CD14-positive monocyte (primary cell): ENCODE results near the gene PSMD12. TPM values are rescaled to one million over a fixed set of nuclear protein-coding genes. Genes with fewer than 3 reads are reported as not detected.

ENCODE experiments used
- DNase-seq, 3 donors: peaks; one replicate each; pipeline ENCODE4 v3.0.0-alpha.2; 2011 to 2022
- H2AFZ ChIP-seq: 2 replicates; pipeline ENCODE4 v1.6.0; 2012; ENCODE audit warnings: mild to moderate bottlenecking, low read depth, low read length, inconsistent platforms; ENCODE audit not compliant: insufficient read depth, poor library complexity, severe bottlenecking
- H3K27ac ChIP-seq, 2 donors: 1 replicate in 1 of 2; 2 replicates in 1 of 2; pipeline ENCODE4 v1.5.1; 2012 to 2013; ENCODE audit warnings: low read length in 2 of 2, control low read depth in 1 of 2, inconsistent platforms in 1 of 2, low read depth in 1 of 2, mild to moderate bottlenecking in 1 of 2
- H3K27me3 ChIP-seq, 2 donors: one replicate each; pipeline versions ENCODE4 v1.6.0 to v1.6.1; 2011 to 2013; ENCODE audit warnings: low read length in 2 of 2; ENCODE audit not compliant: control insufficient read depth in 2 of 2, insufficient read depth in 2 of 2
- H3K36me3 ChIP-seq, 2 donors: replicated peaks in 1 of 2; 1 replicate in 1 of 2; 2 replicates in 1 of 2; pipeline versions ENCODE4 v1.5.1 to v1.6.1; 2012 to 2013; ENCODE audit warnings: low read length in 2 of 2, control low read depth in 1 of 2, inconsistent platforms in 1 of 2, mild to moderate bottlenecking in 1 of 2; ENCODE audit not compliant: insufficient read depth in 2 of 2, control insufficient read depth in 1 of 2
- H3K4me1 ChIP-seq, 2 donors: 1 replicate in 1 of 2; 2 replicates in 1 of 2; pipeline versions ENCODE4 v1.5.1 to v1.6.1; 2012 to 2013; ENCODE audit warnings: low read length in 2 of 2, control low read depth in 1 of 2, inconsistent platforms in 1 of 2, mild to moderate bottlenecking in 1 of 2, moderate library complexity in 1 of 2; ENCODE audit not compliant: insufficient read depth in 2 of 2, control insufficient read depth in 1 of 2
- H3K4me2 ChIP-seq: replicated peaks from 2 replicates; pipeline ENCODE3; 2012; ENCODE audit warnings: low read length, moderate library complexity, mild to moderate bottlenecking; ENCODE audit not compliant: poor library complexity, severe bottlenecking; ENCODE audit errors: extremely low read depth
- H3K4me3 ChIP-seq, 3 experiments: fragments of 200-600 bp in 1 of 3; sonication (generic) in 1 of 3; replicated peaks in 1 of 3; 1 replicate in 2 of 3; 2 replicates in 1 of 3; pipeline ENCODE4 v1.5.1; 2011 to 2013; ENCODE audit warnings: low read length in 3 of 3, mild to moderate bottlenecking in 3 of 3, control low read depth in 2 of 3, low read depth in 2 of 3, inconsistent platforms in 1 of 3, moderate library complexity in 1 of 3
- H3K79me2 ChIP-seq: 2 replicates; pipeline ENCODE4 v1.6.0; 2012; ENCODE audit warnings: mild to moderate bottlenecking, control low read depth, inconsistent platforms, low read length, moderate library complexity; ENCODE audit not compliant: insufficient read depth
- H3K9ac ChIP-seq: 2 replicates; pipeline ENCODE4 v1.6.0; 2017; ENCODE audit warnings: low read length, mild to moderate bottlenecking; ENCODE audit not compliant: insufficient read depth, poor library complexity, severe bottlenecking
- H3K9me3 ChIP-seq, 2 donors: replicated peaks in 1 of 2; 1 replicate in 1 of 2; 2 replicates in 1 of 2; pipeline versions ENCODE4 v1.5.1 to v1.6.1; 2012 to 2013; ENCODE audit warnings: low read length in 2 of 2, control low read depth in 1 of 2; ENCODE audit not compliant: control insufficient read depth in 1 of 2, insufficient read depth in 1 of 2
- H4K20me1 ChIP-seq: 2 replicates; pipeline ENCODE4 v1.6.0; 2012; ENCODE audit warnings: mild to moderate bottlenecking, low read length, control low read depth, moderate library complexity; ENCODE audit not compliant: insufficient read depth
- H3K27ac Mint-ChIP-seq, 7 donors: one replicate each; pipeline ENCODE4 v1.8.0; 2020; ENCODE audit warnings: mild to moderate bottlenecking in 7 of 7, mixed read lengths in 7 of 7, moderate library complexity in 6 of 7, inconsistent platforms in 2 of 7
- H3K27me3 Mint-ChIP-seq, 3 donors: one replicate each; pipeline ENCODE4 v1.8.0; 2021 to 2022; ENCODE audit warnings: low read depth in 3 of 3, mild to moderate bottlenecking in 3 of 3, mixed read lengths in 3 of 3, moderate library complexity in 3 of 3, inconsistent platforms in 1 of 3
- H3K36me3 Mint-ChIP-seq, 2 donors: one replicate each; pipeline ENCODE4 v1.8.0; 2020; ENCODE audit warnings: mixed read lengths in 2 of 2, inconsistent platforms in 1 of 2, mild to moderate bottlenecking in 1 of 2
- H3K4me1 Mint-ChIP-seq: one replicate; pipeline ENCODE4 v1.8.0; 2020; ENCODE audit warnings: mild to moderate bottlenecking, mixed read lengths
- H3K4me3 Mint-ChIP-seq, 2 donors: one replicate each; pipeline ENCODE4 v1.8.0; 2020; ENCODE audit warnings: mild to moderate bottlenecking in 2 of 2, mixed read lengths in 2 of 2, moderate library complexity in 1 of 2
- H3K9me3 Mint-ChIP-seq, 7 donors: one replicate each; pipeline ENCODE4 v1.8.0; 2020 to 2022; ENCODE audit warnings: mixed read lengths in 7 of 7, mild to moderate bottlenecking in 6 of 7, moderate library complexity in 6 of 7, inconsistent platforms in 2 of 7
- CTCF ChIP-seq: fragments of 200-600 bp; IDR thresholded peaks from one replicate; pipeline ENCODE4 v1.8.0; 2022; ENCODE audit warnings: antibody characterized with exemption, mild to moderate bottlenecking
- WGBS: methylation state at CpG from one replicate; pipeline ENCODE4 v1.1.5; 2013; ENCODE audit warnings: missing lambda C conversion rate; ENCODE audit not compliant: insufficient coverage; 5-methylcytosine and 5-hydroxymethylcytosine counted together
- intact Hi-C, 2 donors: fragments of 100-400 bp; cut with micrococcal nuclease; formaldehyde crosslinking; loops; one replicate each; pipeline versions ENCODE4 v1.15.0 to v1.15.1; 2023
- polyA plus RNA-seq, 3 donors: library from polyadenylated mRNA; depleted of rRNA in 1 of 3; unstranded in 2 of 3; stranded (reverse) in 1 of 3; fragments of 300-500 nt in 2 of 3; fragments of >200 nt in 1 of 3; fragmentation: Illumina TruSeq in 2 of 3; gene quantifications; 1 replicate in 2 of 3; 2 replicates in 1 of 3; pipeline ENCODE4 v1.2.3, GENCODE V29; 2012 to 2021

Gene PSMD12
- polyA plus RNA-seq, 3 donors, result 16.2 to 30.7 (median 17.8) TPM

DNA sequence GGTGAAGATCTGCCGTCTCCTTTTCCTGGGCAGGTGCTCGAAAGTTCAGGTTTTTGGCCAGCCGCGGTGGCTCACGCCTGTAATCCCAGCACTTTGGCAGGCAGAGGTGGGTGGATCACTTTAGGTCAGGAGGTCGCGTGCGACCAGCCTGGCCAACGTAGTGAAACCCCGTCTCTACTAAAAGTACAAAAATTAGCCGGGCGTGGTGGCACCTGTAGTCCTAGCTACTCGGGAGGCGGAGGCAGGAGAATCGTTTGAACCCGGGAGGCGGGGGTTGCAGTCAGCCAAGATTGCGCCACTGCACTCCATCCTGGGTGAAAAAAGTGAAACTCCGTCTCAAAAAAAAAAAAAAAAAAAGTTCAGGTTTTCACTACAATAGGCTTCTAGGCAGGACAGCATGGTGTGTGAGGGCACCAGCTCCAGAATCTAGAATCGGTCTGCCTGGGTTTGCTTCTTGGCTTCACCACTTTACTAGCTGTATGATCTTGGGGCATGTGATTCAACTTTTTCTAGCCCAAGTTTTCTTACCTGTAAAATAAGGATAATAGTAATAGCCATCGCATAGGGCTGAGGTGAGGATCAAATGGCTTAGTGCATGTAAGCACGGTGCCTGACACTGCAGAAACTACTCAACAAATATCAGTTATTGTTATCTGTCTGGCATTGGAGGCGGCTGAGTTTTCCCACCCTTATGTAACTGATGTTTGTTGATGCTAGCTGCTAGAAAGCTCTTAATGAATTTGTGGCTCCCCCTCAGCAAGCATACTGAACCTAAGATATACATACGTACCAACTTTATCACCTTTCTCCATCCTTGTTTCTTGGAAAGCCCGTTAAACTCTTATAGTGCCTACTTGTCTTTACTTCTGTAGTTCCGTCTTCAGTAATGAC is 1.3 kb downstream of the PSMD12 start:
- H3K4me3 ChIP-seq, result peak overlapping the region; percentile 81 to 96 (median 90)
- peak overlapping the region; percentile 95 to 99 (median 96) for H3K27ac Mint-ChIP-seq
- peaks cover 0 to 3% (median 0%) of the 10 kb centered on the region in 3 donors for H3K27me3 Mint-ChIP-seq
- intact Hi-C loops, result loop anchor here in 1 of 2 donors (10.0 kb wide), 1 partner anchor 120 kb away; the partner anchor contains the start of gene HELZ
- H4K20me1 ChIP-seq, result peaks cover 55% of the 10 kb centered on the region
- peaks cover 27 to 39% of the 10 kb centered on the region in 2 donors for H3K36me3 Mint-ChIP-seq
- peaks cover 61% of the 10 kb centered on the region for H3K4me1 Mint-ChIP-seq
- H3K9me3 Mint-ChIP-seq, result no peaks in the 10 kb centered on the region
- peak overlapping the region; percentile 82 for H3K4me2 ChIP-seq
- peaks cover 66% of the 10 kb centered on the region for H3K79me2 ChIP-seq
- H3K4me3 Mint-ChIP-seq, result peak overlapping the region; percentile 84 to 100
- peak overlapping the region; percentile 97 for H3K9ac ChIP-seq
- no peaks in the 10 kb centered on the region for H3K9me3 ChIP-seq
- H3K36me3 ChIP-seq, result peaks cover 4 to 27% of the 10 kb centered on the region in 2 donors
- TF ChIP-seq CTCF, result no peak
- H3K4me1 ChIP-seq, result peaks cover 45 to 46% of the 10 kb centered on the region in 2 donors
- no peak for DNase-seq
- H3K27ac ChIP-seq, result peak overlapping the region; percentile 80 to 96
- H3K27me3 ChIP-seq, result no peaks in the 10 kb centered on the region
- peak overlapping the region; percentile 86 for H2AFZ ChIP-seq
- WGBS, result 58% methylated on average over 15 of the region's 26 CpGs

GRCh38 chr17:67362173-67362572 is 4.2 kb downstream of the PSMD12 start:
- intact Hi-C loops, result loop anchor here in 1 of 2 donors (10.0 kb wide), 1 partner anchor 117 kb away; the partner anchor contains the start of gene HELZ
- Mint-ChIP-seq H3K4me3 (no peak overlapping the region), H3K27me3 (peaks cover 0 to 1% (median 0%) of the 10 kb centered on the region in 3 donors), H3K36me3 (peaks cover 34 to 56% of the 10 kb centered on the region in 2 donors), H3K27ac (peak overlapping the region in 3 of 7 donors; percentile 16 to 50 (median 48)), H3K4me1 (peaks cover 65% of the 10 kb centered on the region), H3K9me3 (no peaks in the 10 kb centered on the region)
- Histone ChIP-seq H3K4me3 (no peak overlapping the region), H3K9ac (no peak overlapping the region), H4K20me1 (peaks cover 84% of the 10 kb centered on the region), H3K36me3 (peaks cover 16 to 42% of the 10 kb centered on the region in 2 donors), H3K27ac (peak overlapping the region; percentile 3 to 29), H2AFZ (no peak overlapping the region), H3K4me1 (peaks cover 49 to 51% of the 10 kb centered on the region in 2 donors), H3K79me2 (peaks cover 96% of the 10 kb centered on the region), H3K27me3 (no peaks in the 10 kb centered on the region), H3K4me2 (no peak overlapping the region), H3K9me3 (no peaks in the 10 kb centered on the region)
- WGBS, result 100% methylated on average over 2 of the region's 9 CpGs
- DNase-seq, result no peak
- no peak for TF ChIP-seq CTCF
